Measurements from ENCODE around the gene FLRT3. TPM values are rescaled to one million over a fixed set of nuclear protein-coding genes. Genes with fewer than 3 reads are reported as not detected.

Gene FLRT3
- total and polyA plus RNA-seq, 2 donors (not counting 1 experiment from before 2014, with no cell fraction given) = not detected

GRCh38 chr20:14343491-14344065 lies 6.2 kb upstream of the FLRT3 start:
- Histone ChIP-seq H3K9ac (ENCODE audit: low read length) (no peak overlapping the region), H3K36me3 (replicated peaks in 1 of 2; ENCODE audit: control extremely low read depth in 1 of 2, control insufficient read depth in 1 of 2, extremely low read depth in 1 of 2, insufficient read depth in 2 of 2, low read length in 1 of 2) (no peaks in the 10 kb centered on the region), H3K4me3 (ENCODE audit: control extremely low read depth in 1 of 5, extremely low read depth in 1 of 5, insufficient read depth in 1 of 5, low read depth in 2 of 5, low read length in 4 of 5) (no peak overlapping the region), H3K4me1 (ENCODE audit: control insufficient read depth in 2 of 2, insufficient read depth in 2 of 2, low read length in 2 of 2) (no peaks in the 10 kb centered on the region), H3K79me2 (ENCODE audit: control insufficient read depth, insufficient read depth, low read length) (no peaks in the 10 kb centered on the region), H3K27ac (ENCODE audit: low read length in 2 of 2) (no peak overlapping the region), H3K4me2 (replicated peaks; ENCODE audit: low read depth, low read length, poor library complexity, severe bottlenecking) (no peak overlapping the region), H3K27me3 (replicated peaks in 1 of 4; ENCODE audit: control extremely low read depth in 1 of 4, control insufficient read depth in 3 of 4, insufficient read depth in 4 of 4, low read length in 3 of 4) (no peaks in the 10 kb centered on the region), H2AFZ (ENCODE audit: insufficient read depth, low read depth, low read length, poor library complexity, severe bottlenecking) (no peak overlapping the region), H3K9me3 (ENCODE audit: control extremely low read depth in 1 of 3, control insufficient read depth in 2 of 3, insufficient read depth in 1 of 3, low read length in 2 of 3) (no peaks in the 10 kb centered on the region), H4K20me1 (ENCODE audit: control insufficient read depth, insufficient read depth, low read length, poor library complexity, severe bottlenecking) (no peaks in the 10 kb centered on the region)
- CTCF ChIA-PET = no interaction called here
- peaks cover 5% of the 10 kb centered on the region for H3K4me1 Mint-ChIP-seq
- intact Hi-C loops (cut with micrococcal nuclease) = no loop called here
- TF ChIP-seq CTCF (IDR thresholded peaks at IDR 0.05) (no peak), EZH2 (IDR thresholded peaks at IDR 0.05; ENCODE audit: borderline replicate concordance, insufficient read depth, low read depth, low read length, poor library complexity, severe bottlenecking) (no peak)
- WGBS (ENCODE audit: insufficient coverage) = no CpG with 5 or more reads among the region's 2 CpGs
- H3K9me3 Mint-ChIP-seq (ENCODE audit: insufficient read depth) = no peaks in the 10 kb centered on the region
- no peak for ATAC-seq (ENCODE audit: low read depth)
- no peak for DNase-seq
- POLR2A ChIA-PET = no interaction called here
- H3K4me3 Mint-ChIP-seq = no peak overlapping the region
- H3K27me3 Mint-ChIP-seq = peaks cover 9% of the 10 kb centered on the region
- H3K27ac Mint-ChIP-seq = no peak overlapping the region

- CTCF ChIA-PET = no interaction called here
- no peak overlapping the region for H2AFZ ChIP-seq (ENCODE audit: insufficient read depth, low read depth, low read length, poor library complexity, severe bottlenecking)
- peaks cover 9% of the 10 kb centered on the region for H3K27me3 Mint-ChIP-seq
- no peak overlapping the region for H3K4me2 ChIP-seq (replicated peaks; ENCODE audit: low read depth, low read length, poor library complexity, severe bottlenecking)
- H3K4me3 ChIP-seq (ENCODE audit: control extremely low read depth in 1 of 5, extremely low read depth in 1 of 5, insufficient read depth in 1 of 5, low read depth in 2 of 5, low read length in 4 of 5) = no peak overlapping the region
- no peak overlapping the region for H3K27ac Mint-ChIP-seq
- no peak for DNase-seq
- no peak for ATAC-seq (ENCODE audit: low read depth)
- no peaks in the 10 kb centered on the region for H3K79me2 ChIP-seq (ENCODE audit: control insufficient read depth, insufficient read depth, low read length)
- no peak overlapping the region for H3K9ac ChIP-seq (ENCODE audit: low read length)
- H3K27ac ChIP-seq (ENCODE audit: low read length in 2 of 2) = no peak overlapping the region
- no peaks in the 10 kb centered on the region for H3K27me3 ChIP-seq (replicated peaks in 1 of 4; ENCODE audit: control extremely low read depth in 1 of 4, control insufficient read depth in 3 of 4, insufficient read depth in 4 of 4, low read length in 3 of 4)
- H3K36me3 ChIP-seq (replicated peaks in 1 of 2; ENCODE audit: control extremely low read depth in 1 of 2, control insufficient read depth in 1 of 2, extremely low read depth in 1 of 2, insufficient read depth in 2 of 2, low read length in 1 of 2) = no peaks in the 10 kb centered on the region
- H4K20me1 ChIP-seq (ENCODE audit: control insufficient read depth, insufficient read depth, low read length, poor library complexity, severe bottlenecking) = no peaks in the 10 kb centered on the region
- peaks cover 5% of the 10 kb centered on the region for H3K4me1 Mint-ChIP-seq
- no peaks in the 10 kb centered on the region for H3K4me1 ChIP-seq (ENCODE audit: control insufficient read depth in 2 of 2, insufficient read depth in 2 of 2, low read length in 2 of 2)
- H3K9me3 ChIP-seq (ENCODE audit: control extremely low read depth in 1 of 3, control insufficient read depth in 2 of 3, insufficient read depth in 1 of 3, low read length in 2 of 3) = no peaks in the 10 kb centered on the region
- POLR2A ChIA-PET = no interaction called here
- TF ChIP-seq CTCF (IDR thresholded peaks at IDR 0.05) (no peak), EZH2 (IDR thresholded peaks at IDR 0.05; ENCODE audit: borderline replicate concordance, insufficient read depth, low read depth, low read length, poor library complexity, severe bottlenecking) (no peak)
- intact Hi-C loops (cut with micrococcal nuclease) = no loop called here
- WGBS (ENCODE audit: insufficient coverage) = no CpG with 5 or more reads among the region's 1 CpG
- H3K9me3 Mint-ChIP-seq (ENCODE audit: insufficient read depth) = no peaks in the 10 kb centered on the region
- H3K4me3 Mint-ChIP-seq = no peak overlapping the region
Measured at GRCh38 chr20:14342918-14343317, 5.5 kb upstream of the FLRT3 start.

Data from B cell (primary cell).